ENCODE results near the gene MSRB3.

DNA sequence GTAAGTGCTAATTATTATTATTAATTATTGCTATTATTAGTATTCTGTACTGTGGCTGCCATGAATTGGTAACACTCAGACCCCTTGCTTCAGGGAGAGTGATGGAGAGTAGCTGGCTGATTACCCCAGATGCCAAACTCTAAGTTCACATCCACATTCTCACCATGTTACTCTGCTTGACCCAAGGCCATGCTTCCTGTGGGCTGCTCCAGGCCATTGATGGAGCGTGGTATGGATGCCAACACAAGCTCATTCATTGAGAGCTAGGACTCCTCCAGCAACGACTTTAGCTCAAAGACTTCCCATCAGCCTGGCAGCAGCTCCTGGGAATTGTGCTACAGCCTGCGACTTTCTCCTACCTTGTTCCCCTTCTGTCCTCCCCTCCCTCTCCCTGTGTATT is 233.4 kb downstream of the MSRB3 start:
- TF ChIP-seq POLR2A (IDR thresholded peaks at IDR 0.05) (no peak), POLR2AphosphoS5 (IDR thresholded peaks at IDR 0.05) (no peak), EP300 (IDR thresholded peaks at IDR 0.05; ENCODE audit: low read depth) (no peak)
- TF ChIP-seq, protein P1, sequence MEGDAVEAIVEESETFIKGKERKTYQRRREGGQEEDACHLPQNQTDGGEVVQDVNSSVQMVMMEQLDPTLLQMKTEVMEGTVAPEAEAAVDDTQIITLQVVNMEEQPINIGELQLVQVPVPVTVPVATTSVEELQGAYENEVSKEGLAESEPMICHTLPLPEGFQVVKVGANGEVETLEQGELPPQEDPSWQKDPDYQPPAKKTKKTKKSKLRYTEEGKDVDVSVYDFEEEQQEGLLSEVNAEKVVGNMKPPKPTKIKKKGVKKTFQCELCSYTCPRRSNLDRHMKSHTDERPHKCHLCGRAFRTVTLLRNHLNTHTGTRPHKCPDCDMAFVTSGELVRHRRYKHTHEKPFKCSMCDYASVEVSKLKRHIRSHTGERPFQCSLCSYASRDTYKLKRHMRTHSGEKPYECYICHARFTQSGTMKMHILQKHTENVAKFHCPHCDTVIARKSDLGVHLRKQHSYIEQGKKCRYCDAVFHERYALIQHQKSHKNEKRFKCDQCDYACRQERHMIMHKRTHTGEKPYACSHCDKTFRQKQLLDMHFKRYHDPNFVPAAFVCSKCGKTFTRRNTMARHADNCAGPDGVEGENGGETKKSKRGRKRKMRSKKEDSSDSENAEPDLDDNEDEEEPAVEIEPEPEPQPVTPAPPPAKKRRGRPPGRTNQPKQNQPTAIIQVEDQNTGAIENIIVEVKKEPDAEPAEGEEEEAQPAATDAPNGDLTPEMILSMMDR (IDR thresholded peaks at IDR 0.05) = no peak
